Omental fat pad (tissue), 4 donors: Measurements from ENCODE around the gene CARD19. TPM values are rescaled to one million over a fixed set of nuclear protein-coding genes. Genes with fewer than 3 reads are reported as not detected.

Experiments
- ATAC-seq: fragments of 150-250 bp; one replicate; pipeline ENCODE4 v1.9.1; 2016; ENCODE audit warnings: mild to moderate bottlenecking, moderate library complexity; ENCODE audit not compliant: low FRiP score
- DNase-seq: peaks from one replicate; pipeline ENCODE4 v3.0.0-alpha.2; 2019; ENCODE audit warnings: low spot score
- CTCF ChIP-seq, 3 donors: fragments of 450-650 bp; IDR thresholded peaks; one replicate each; pipeline ENCODE4 v1.5.1; 2016 to 2017; ENCODE audit warnings: antibody characterized with exemption in 3 of 3, mild to moderate bottlenecking in 3 of 3, moderate library complexity in 2 of 3
- total RNA-seq, 4 donors: library from RNA; depleted of rRNA; stranded (reverse); fragments of >200 nt; gene quantifications; one replicate each; pipeline ENCODE4 v1.1.0, GENCODE V29; 2016

Gene CARD19
- total RNA-seq, 4 donors from 2014 or later: 45.7 to 76.5 (median 57.9) TPM

GRCh38 chr9:93128011-93128714, 32.1 kb downstream of the CARD19 start:
- TF ChIP-seq CTCF (IDR thresholded peaks at IDR 0.05): no peak
- ATAC-seq (no peak), DNase-seq (no peak)

GRCh38 chr9:93128715-93129224, 32.8 kb downstream of the CARD19 start:
- DNase-seq (no peak), ATAC-seq (no peak)
- no peak for TF ChIP-seq CTCF (IDR thresholded peaks at IDR 0.05)

GRCh38 chr9:93129286-93129685, 33.3 kb downstream of the CARD19 start:
- no peak for DNase-seq
- TF ChIP-seq CTCF (IDR thresholded peaks at IDR 0.05): no peak
- ATAC-seq: no peak

- TF ChIP-seq CTCF (IDR thresholded peaks at IDR 0.05): no peak
- no peak for ATAC-seq
- no peak for DNase-seq
Measured at GRCh38 chr9:93129691-93130500, 33.9 kb downstream of the CARD19 start.

- no peak for TF ChIP-seq CTCF (IDR thresholded peaks at IDR 0.05)
- ATAC-seq: no peak
- no peak for DNase-seq
Measured at GRCh38 chr9:93130861-93131481, 35.0 kb downstream of the CARD19 start.

- DNase-seq: no peak
- no peak for TF ChIP-seq CTCF (IDR thresholded peaks at IDR 0.05)
- ATAC-seq: no peak
Measured at GRCh38 chr9:93131599-93132286, 35.7 kb downstream of the CARD19 start.
